Keratinocyte (primary cell): ENCODE data around the gene NXPH3. TPM values are rescaled to one million over a fixed set of nuclear protein-coding genes. Genes with fewer than 3 reads are reported as not detected.

Experiments
- DNase-seq: peaks from one replicate; pipeline ENCODE4 v3.0.0-alpha.2; 2011; ENCODE audit warnings: low read depth, missing footprints, low spot score
- FAIRE-seq: peaks from 2 replicates; lab custom pipeline; 2011; peaks lifted over from hg19 to GRCh38; lab: Jason Lieb, UNC
- H2AFZ ChIP-seq: 2 replicates; pipeline ENCODE4 v1.6.0; 2012; ENCODE audit warnings: low read length, control low read depth, inconsistent platforms; ENCODE audit not compliant: control insufficient read depth
- H3K27ac ChIP-seq: 2 replicates; pipeline ENCODE4 v1.5.1; 2011; ENCODE audit warnings: low read length; ENCODE audit not compliant: control insufficient read depth, insufficient read depth
- H3K27me3 ChIP-seq: 3 replicates; pipeline ENCODE4 v1.6.0; 2011; ENCODE audit warnings: low read length; ENCODE audit not compliant: control insufficient read depth, insufficient read depth; ENCODE audit errors: extremely low read depth
- H3K36me3 ChIP-seq, 2 experiments: 2 replicates in 1 of 2; 3 replicates in 1 of 2; pipeline ENCODE4 v1.5.1; 2011; ENCODE audit warnings: low read length in 2 of 2, mild to moderate bottlenecking in 1 of 2; ENCODE audit not compliant: control insufficient read depth in 2 of 2, insufficient read depth in 2 of 2; ENCODE audit errors: extremely low read depth in 1 of 2
- H3K4me1 ChIP-seq: 3 replicates; pipeline ENCODE4 v1.5.1; 2011; ENCODE audit warnings: low read length; ENCODE audit not compliant: control insufficient read depth, insufficient read depth; ENCODE audit errors: extremely low read depth
- H3K4me2 ChIP-seq: 3 replicates; pipeline ENCODE4 v1.6.0; 2011; ENCODE audit warnings: low read depth, low read length; ENCODE audit not compliant: control insufficient read depth, insufficient read depth; ENCODE audit errors: extremely low read depth
- H3K4me3 ChIP-seq, 3 experiments: fragments of 200-600 bp in 1 of 3; sonication (generic) in 1 of 3; 2 replicates in 2 of 3; 3 replicates in 1 of 3; pipeline ENCODE4 v1.5.1; 2011 to 2016; ENCODE audit warnings: low read length in 3 of 3, mild to moderate bottlenecking in 3 of 3, control low read depth in 2 of 3, inconsistent platforms in 1 of 3, low read depth in 1 of 3, mixed read lengths in 1 of 3, mixed run types in 1 of 3, moderate library complexity in 1 of 3; ENCODE audit not compliant: control insufficient read depth in 2 of 3, insufficient read depth in 2 of 3; ENCODE audit errors: extremely low read depth in 1 of 3
- H3K79me2 ChIP-seq: 2 replicates; pipeline ENCODE4 v1.6.0; 2012; ENCODE audit warnings: low read length; ENCODE audit not compliant: control insufficient read depth, insufficient read depth
- H3K9ac ChIP-seq: 3 replicates; pipeline ENCODE4 v1.6.0; 2011; ENCODE audit warnings: low read length; ENCODE audit not compliant: control insufficient read depth, insufficient read depth; ENCODE audit errors: extremely low read depth
- H3K9me1 ChIP-seq: 3 replicates; pipeline ENCODE4 v1.6.0; 2011; ENCODE audit warnings: low read length; ENCODE audit not compliant: control insufficient read depth, insufficient read depth; ENCODE audit errors: extremely low read depth
- H3K9me3 ChIP-seq: 2 replicates; pipeline ENCODE4 v1.5.1; 2012; ENCODE audit warnings: low read depth, low read length; ENCODE audit not compliant: control insufficient read depth
- H4K20me1 ChIP-seq: 3 replicates; pipeline ENCODE4 v1.6.0; 2011; ENCODE audit warnings: low read length; ENCODE audit not compliant: control insufficient read depth, insufficient read depth; ENCODE audit errors: extremely low read depth
- EZH2 ChIP-seq: IDR thresholded peaks from one replicate; pipeline ENCODE4 v1.6.1; 2012; ENCODE audit warnings: inconsistent platforms, mild to moderate bottlenecking, low read length, moderate library complexity
- dilution Hi-C: fragments of 300-500 bp; cut with MboI; formaldehyde crosslinking; loops from one replicate; pipeline ENCODE4 v1.7.0; 2020; ENCODE audit warnings: low sequenced_read_pairs; ENCODE audit not compliant: extremely low pct_ligation_motif_present
- polyA plus RNA-seq, 5 experiments: library from polyadenylated mRNA; depleted of rRNA in 3 of 5; stranded (reverse) in 3 of 5; stranded (forward) in 1 of 5; unstranded in 1 of 5; fragments of >200 nt; gene quantifications; 1 replicate in 1 of 5; 2 replicates in 3 of 5; 3 replicates in 1 of 5; pipeline versions ENCODE4 v1.2.1 to v1.2.3, GENCODE V29; 2011 to 2012; ENCODE audit warnings: missing spikeins in 2 of 5, low read depth in 1 of 5, low replicate concordance in 1 of 5
- TF ChIP-seq, protein P1 (sequence below), 3 experiments: IDR thresholded peaks in 1 of 3; conservative IDR thresholded peaks in 1 of 3; optimal IDR thresholded peaks in 1 of 3; 2 replicates in 2 of 3; 3 replicates in 1 of 3; pipeline versions ENCODE3 to v1.5.1; 2011; ENCODE audit warnings: low read length in 3 of 3, mild to moderate bottlenecking in 3 of 3, moderate library complexity in 2 of 3, control low read depth in 1 of 3, inconsistent platforms in 1 of 3; ENCODE audit not compliant: insufficient read depth in 2 of 3; ENCODE audit errors: extremely low read depth in 1 of 3

Gene NXPH3
- polyA plus RNA-seq, 1 donor (not counting 4 experiments of a cell fraction or from before 2014, with no cell fraction given), result 0.12 TPM

DNA sequence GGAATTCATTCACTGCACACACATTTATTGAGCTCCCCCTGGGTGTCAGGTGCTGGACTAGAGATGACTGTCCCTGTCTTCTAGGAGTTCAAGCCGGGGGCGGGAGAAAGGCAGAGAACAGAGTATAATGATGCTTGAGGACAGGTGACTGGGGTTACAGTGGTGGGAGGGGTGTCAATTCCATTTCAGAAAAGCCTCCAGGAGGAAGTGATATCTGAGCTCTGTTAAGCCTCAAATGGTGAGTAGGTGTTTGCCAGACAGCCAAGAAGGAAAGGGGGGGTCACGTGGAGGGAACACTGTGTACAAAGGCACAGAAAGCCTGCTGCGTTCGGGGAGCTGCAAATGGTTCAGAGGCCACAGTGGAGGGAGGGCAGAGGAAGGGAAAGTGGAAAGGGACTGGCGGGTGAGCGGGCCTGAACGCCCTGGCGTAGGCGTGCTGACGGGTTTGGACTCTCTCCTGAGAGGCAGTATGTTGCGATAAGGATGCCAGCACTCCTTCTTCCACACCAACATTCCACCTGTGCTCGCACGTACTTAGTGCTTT is 9.7 kb upstream of the NXPH3 start:
- peak overlapping the region; percentile 54 for H2AFZ ChIP-seq
- H4K20me1 ChIP-seq, result no peaks in the 10 kb centered on the region
- H3K79me2 ChIP-seq, result no peaks in the 10 kb centered on the region
- peak overlapping the region; percentile 66 for H3K4me2 ChIP-seq
- H3K27ac ChIP-seq, result no peak overlapping the region
- peaks cover 15% of the 10 kb centered on the region for H3K27me3 ChIP-seq
- no peak overlapping the region for H3K9ac ChIP-seq
- no peak for DNase-seq
- H3K36me3 ChIP-seq, result no peaks in the 10 kb centered on the region
- no peaks in the 10 kb centered on the region for H3K9me3 ChIP-seq
- TF ChIP-seq, protein P1, sequence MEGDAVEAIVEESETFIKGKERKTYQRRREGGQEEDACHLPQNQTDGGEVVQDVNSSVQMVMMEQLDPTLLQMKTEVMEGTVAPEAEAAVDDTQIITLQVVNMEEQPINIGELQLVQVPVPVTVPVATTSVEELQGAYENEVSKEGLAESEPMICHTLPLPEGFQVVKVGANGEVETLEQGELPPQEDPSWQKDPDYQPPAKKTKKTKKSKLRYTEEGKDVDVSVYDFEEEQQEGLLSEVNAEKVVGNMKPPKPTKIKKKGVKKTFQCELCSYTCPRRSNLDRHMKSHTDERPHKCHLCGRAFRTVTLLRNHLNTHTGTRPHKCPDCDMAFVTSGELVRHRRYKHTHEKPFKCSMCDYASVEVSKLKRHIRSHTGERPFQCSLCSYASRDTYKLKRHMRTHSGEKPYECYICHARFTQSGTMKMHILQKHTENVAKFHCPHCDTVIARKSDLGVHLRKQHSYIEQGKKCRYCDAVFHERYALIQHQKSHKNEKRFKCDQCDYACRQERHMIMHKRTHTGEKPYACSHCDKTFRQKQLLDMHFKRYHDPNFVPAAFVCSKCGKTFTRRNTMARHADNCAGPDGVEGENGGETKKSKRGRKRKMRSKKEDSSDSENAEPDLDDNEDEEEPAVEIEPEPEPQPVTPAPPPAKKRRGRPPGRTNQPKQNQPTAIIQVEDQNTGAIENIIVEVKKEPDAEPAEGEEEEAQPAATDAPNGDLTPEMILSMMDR (optimal IDR thresholded peaks at IDR 0.05 in 1 of 3, IDR thresholded peaks at IDR 0.05 in 1 of 3, conservative IDR thresholded peaks at IDR 0.05 in 1 of 3; ENCODE audit: extremely low read depth in 1 of 3, insufficient read depth in 2 of 3, low read length in 3 of 3), result no peak
- H3K9me1 ChIP-seq, result no peaks in the 10 kb centered on the region
- no peak overlapping the region for H3K4me3 ChIP-seq
- peaks cover 9% of the 10 kb centered on the region for H3K4me1 ChIP-seq
- no peak for FAIRE-seq
- dilution Hi-C loops, result no loop called here

GRCh38 chr17:49566668-49567071 is 9.0 kb upstream of the NXPH3 start:
- Histone ChIP-seq H3K4me3 (no peak overlapping the region), H3K27ac (no peak overlapping the region), H2AFZ (no peak overlapping the region), H3K36me3 (no peaks in the 10 kb centered on the region), H3K9me3 (no peaks in the 10 kb centered on the region), H4K20me1 (no peaks in the 10 kb centered on the region), H3K4me1 (peaks cover 9% of the 10 kb centered on the region), H3K9me1 (no peaks in the 10 kb centered on the region), H3K27me3 (peaks cover 20% of the 10 kb centered on the region), H3K9ac (no peak overlapping the region), H3K4me2 (no peak overlapping the region), H3K79me2 (no peaks in the 10 kb centered on the region)
- DNase-seq (no peak), FAIRE-seq (no peak)
- dilution Hi-C loops, result no loop called here
- TF ChIP-seq EZH2, result no peak
- TF ChIP-seq, protein P1 (optimal IDR thresholded peaks at IDR 0.05 in 1 of 3, IDR thresholded peaks at IDR 0.05 in 1 of 3, conservative IDR thresholded peaks at IDR 0.05 in 1 of 3; ENCODE audit: extremely low read depth in 1 of 3, insufficient read depth in 2 of 3, low read length in 3 of 3), result no peak
